GM21737 (cell line): ENCODE measurements around the gene TFF1.

Experiments used
- ATAC-seq: cut with Tn5 transposase; IDR thresholded peaks from one replicate; pipeline ENCODE4 v1.9.1; 2021; ENCODE audit warnings: mild to moderate bottlenecking, moderate library complexity; ENCODE audit not compliant: unreplicated experiment

The TFF1 gene

DNA sequence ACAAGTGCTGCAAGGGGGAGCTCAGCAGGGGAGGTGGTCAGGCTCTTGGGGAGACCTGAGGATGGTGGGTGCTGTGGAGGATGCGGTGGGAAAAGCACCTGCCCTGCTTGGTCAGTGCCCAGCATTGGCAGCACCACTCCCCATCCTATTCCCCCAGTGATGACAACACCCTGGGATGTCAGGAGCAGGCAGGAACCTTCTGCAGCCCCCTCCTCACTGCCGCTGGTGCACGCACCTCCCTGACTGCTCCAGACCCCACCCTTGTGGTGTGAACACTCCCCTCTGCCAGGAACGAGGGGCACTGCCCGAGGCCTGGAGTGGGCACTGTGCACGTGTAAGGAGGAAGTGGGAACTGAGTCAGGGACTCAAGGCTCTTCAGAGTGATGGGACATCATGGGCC lies 17.0 kb upstream of the TFF1 start:
- ATAC-seq: no peak

DNA sequence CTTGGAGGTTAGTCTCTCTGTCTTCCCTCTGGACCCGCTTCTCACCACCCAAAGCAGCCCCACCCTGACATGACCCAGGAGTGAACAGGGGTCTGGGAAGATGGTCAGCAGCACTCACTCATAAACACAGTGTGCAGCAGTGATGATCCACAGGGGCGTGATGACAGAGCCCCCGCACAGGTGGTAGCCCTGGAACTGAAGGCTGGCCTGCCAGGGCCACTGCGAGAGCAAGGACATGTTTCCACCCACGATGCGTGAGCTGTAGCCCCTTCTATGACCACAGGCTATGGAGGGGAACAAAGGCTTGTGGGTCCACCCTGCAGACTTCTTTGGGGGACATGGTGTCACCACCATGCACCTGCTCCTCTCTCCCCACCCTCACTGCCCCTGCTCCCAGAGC lies 16.6 kb upstream of the TFF1 start:
- ATAC-seq: no peak

DNA sequence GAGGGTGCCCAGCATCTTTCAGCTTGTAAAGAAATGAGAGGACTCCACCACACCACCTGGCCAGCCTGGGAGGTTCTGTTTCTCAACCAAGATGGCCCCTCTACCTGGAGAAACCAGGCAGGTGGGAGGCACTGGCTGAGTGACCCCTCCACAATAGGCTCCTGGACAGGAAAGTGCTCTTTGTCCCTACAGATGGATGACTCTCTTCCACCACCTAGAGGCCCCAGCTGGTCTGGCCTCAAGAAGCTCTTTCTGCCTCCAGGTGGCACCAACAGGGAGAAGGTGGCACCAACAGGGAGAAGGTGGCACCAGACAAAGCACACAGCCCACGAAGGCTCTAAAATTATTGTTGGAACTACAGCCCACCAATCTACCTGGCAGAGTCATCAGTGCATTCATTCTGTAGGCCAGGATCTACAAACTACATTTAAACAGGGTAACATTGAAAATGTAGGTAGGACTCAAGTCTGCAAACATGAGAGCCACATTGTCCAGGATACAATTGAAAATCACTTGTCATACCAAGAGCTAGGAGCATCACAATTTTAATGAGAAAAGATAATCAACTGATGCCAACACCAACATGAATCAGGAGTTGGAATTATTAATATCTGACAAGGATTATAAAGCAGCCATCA lies 15.1 kb upstream of the TFF1 start:
- ATAC-seq: no peak

DNA sequence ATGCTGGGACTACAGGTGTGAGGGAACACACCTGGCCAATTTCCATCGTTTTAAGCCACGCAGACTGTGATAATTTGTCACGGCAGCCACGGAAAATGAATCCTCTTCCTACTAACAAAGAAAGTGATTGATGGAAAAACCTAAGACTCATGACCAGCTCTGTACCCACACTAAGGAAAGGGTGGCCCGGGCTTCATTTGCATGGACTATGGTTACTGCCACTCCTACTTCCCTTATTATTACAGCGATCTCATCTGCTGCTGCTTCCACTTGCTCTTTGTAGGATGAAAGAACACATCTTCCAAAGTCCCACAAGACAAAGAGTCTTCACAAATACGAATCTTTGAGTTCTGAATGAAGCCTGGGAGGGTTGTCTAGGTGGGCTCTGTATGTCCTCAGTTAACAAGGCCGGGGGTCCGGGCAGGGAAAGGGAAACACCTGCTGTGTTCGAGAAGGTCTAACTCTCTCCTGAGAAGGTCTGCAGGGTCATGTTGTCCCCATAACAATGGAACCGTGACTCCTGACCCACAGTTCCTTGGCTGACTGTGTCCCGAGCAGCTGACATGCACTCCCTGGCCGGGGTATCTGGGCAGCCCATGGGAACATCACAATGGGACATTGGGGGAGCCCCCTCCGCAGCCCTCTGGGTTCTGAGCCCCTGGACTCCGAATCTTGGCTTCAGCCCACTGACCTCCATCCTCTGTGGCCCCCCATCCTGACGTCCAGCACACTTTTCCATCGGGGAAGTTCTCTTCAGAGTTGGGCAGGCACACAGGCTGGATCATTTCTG lies 13.3 kb upstream of the TFF1 start:
- no peak for ATAC-seq

DNA sequence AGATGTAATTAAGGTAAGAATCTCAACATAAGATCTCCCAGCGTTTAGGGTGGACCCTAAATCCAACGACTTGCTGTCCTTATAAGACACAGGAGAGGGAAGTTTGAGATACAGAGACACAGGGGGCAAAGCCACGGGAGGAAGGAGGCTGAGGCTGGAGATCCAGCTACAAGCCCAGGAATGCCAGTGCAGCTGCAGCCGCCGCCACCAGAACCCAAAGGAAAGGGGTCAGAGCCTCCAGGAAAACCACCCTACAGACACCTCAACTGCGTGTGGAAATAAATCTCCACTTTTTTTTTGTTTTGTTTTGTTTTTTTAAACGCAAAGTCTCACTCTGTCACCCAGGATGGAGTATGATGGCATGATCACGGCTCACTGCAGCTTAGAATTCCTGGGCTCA lies 12.1 kb upstream of the TFF1 start:
- no peak for ATAC-seq

DNA sequence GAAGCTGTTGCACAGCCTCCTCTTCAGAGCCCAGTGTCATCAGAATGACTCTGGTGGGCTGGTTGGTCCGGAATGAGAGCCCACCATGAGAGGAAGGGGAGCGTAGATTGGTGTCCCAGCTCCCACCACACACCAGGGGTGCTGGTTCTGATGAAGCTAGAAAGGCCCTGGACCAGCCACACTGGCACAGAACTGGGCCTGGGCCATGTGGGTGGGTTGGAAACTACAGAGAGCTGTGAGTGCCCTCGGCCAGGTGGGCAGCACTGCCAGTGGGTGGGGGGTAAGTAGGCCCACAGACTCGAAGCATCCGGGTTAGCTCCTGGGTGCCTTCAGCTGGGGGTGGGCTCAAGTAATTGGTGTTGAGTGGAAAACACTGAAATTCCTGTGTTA lies 11.6 kb upstream of the TFF1 start:
- ATAC-seq: no peak

DNA sequence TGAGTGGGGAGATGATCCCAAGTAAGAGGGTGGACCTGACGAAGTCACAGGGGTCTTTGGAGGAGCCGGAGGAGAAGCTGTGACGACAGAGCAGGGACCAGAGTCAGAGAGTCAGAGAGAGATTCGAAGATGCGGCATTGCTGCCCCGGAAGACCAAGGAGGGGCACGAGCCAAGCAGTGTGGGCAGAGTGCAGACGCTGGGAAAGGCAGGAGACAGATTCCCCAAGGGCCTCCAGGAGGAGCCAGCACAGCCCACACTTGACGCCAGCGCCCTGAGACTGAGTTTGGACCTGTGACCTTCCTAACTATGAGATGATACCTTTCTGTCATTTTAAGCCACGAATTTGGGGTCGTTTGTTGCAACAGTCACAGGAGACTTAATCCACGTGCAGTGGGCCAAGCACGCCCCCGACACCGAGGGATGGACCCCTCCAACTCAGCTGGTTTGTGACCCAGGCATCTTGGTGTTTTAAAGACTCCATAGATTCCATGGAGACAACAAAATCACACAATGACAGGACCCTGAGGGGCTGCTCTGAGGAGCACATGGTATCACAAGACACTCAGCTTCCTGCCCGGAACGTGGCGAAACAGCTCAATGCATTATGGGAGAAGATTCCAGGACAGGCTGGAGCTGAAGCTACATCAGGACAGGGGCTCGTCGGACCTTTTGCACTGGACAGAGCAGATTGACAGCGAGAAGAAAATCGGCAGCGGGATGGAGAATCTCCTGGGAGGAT lies 11.0 kb upstream of the TFF1 start:
- no peak for ATAC-seq

DNA sequence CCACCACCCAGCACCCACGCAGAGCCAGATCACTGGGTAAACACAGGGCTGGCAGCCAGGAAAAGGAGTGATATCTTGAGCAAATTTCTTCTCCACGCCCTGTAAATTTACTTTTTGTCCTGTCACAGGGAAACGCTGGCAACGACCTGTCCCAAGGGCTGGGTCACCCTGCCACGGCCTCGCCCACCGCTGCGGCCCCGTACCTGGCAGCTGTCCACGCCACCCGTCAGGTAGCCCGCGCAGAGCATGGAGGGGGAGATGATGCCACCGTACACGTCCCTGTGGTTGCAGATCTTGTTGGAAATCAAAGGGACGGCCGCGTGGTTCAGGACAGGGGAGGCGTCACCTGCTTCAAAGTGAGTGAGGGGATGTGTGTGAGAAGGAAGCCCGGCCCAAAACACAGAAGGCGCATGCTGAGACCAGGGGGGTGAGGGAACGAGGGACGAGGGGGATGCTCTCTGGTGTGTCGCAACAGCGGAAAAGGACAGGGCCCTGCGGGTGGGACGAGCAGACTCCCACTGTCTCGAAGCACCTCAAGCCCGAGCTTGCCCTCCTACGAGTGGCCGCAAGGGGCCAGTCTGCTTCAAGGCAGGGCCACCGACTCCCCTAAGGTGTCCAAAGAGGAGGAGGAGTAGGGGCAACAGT lies 10.1 kb upstream of the TFF1 start:
- ATAC-seq: no peak

DNA sequence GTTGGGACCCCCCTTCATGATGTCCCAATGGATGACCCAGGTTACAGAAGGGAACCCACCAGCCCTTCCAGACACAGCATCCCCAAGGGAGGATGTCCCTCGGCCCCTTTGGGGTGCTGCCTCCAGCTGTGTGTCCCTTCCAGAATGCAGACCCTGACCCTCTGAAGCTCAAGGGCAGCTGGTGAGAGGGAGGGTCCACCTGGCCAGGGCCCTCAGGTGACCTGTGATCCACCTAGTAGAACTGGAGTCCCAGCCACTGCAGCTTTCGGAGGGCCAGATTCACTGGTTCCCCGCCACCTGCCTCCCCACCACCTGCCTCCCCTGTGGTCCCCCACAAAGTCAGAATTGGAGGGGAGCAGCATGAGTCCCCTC lies 9.6 kb upstream of the TFF1 start:
- no peak for ATAC-seq

DNA sequence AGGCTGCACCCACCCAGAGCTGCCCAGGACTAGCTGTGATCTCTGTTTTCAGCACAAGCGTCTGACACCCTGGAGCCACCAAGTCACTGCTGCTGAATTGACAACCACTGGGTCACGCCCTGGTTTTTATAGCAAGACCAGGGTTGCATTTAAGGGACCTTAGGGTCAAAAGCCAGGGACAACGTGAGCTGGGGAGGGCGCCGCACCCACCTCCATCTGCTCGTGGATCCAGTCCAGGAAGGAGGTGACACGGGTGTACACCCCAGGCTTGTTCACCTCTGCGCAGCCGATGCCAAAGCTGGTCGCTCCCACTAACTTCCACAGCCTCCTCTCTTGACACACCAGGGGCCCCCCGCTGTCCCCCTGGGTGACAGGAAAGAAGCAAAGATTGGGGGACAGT lies 9.2 kb upstream of the TFF1 start:
- ATAC-seq: no peak

DNA sequence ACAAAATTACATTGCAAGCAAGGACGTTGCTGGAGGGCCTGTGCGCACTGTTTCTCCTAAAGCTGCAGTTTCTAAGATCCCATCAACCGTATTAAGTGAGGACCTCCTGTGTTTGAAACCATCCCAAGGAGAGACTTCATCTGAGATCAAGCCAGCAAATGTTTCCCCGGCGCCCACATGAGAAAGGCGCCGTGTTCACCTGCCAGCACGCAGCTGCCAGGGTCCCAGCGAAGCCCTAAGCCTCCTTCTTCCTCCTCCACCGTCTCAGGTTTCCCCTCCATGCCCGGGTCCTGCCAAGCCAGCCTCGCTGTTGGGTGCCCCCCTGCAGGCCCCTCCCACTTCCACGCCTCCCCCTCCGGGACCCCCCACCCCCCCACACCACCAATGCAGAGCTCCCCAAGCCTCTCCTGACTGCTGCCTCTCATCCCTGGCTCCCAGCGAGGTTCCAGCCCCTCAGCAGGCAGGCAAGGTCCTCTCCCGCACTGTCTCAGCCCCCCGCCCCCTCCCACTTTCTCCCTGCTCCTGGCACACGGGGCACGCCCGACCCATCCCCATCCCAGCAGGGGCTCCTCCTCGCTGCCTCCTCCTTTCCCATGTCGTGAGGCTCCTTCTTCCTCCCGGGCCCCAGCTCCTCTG lies 8.6 kb upstream of the TFF1 start:
- ATAC-seq: no peak

DNA sequence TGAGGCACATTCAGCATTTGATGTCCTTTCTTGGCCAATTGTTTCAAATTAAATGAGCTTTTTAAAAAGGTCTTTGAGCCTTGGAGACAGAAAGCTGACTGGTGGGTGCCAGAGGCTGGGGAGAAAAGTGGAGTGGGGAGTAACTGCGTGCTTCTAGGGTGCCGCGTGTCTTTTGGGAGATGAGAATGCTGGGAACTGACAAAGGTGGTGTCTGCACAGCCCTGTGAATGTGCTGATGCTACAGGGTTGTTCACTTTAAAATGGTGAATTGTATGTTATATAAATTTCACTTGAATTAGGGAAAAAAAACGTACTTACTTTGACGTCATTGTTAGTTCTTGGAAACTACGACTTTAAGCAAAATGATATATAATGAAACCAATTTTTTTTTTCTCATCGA lies 8.1 kb upstream of the TFF1 start:
- no peak for ATAC-seq

DNA sequence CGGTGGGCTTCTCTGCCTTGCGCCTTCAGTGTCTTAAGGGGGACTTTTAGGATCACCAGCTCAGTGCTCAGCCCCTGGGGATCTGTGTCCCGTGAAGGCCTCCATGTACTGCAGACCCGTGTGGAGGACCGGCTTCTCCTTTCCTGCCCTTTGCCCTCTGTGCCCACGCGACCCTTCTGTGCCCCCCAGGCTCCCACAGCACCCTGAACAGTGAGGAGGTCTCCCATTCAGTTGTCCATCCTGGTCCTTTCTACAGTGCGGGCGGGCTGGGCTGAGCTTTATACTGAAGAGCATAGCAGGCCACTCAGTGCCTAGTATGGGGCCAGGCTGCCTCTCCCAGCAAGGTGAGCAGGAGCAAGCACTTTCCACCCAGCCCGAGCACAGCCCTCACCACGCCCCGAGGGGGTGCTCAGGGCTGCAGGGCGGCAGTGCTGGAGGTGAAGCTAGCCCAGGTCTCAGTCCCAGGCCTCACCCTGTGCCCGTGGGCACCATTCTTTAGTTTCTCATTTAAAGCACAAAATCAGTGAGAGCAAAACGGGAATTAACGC lies 7.6 kb upstream of the TFF1 start:
- ATAC-seq: no peak

DNA sequence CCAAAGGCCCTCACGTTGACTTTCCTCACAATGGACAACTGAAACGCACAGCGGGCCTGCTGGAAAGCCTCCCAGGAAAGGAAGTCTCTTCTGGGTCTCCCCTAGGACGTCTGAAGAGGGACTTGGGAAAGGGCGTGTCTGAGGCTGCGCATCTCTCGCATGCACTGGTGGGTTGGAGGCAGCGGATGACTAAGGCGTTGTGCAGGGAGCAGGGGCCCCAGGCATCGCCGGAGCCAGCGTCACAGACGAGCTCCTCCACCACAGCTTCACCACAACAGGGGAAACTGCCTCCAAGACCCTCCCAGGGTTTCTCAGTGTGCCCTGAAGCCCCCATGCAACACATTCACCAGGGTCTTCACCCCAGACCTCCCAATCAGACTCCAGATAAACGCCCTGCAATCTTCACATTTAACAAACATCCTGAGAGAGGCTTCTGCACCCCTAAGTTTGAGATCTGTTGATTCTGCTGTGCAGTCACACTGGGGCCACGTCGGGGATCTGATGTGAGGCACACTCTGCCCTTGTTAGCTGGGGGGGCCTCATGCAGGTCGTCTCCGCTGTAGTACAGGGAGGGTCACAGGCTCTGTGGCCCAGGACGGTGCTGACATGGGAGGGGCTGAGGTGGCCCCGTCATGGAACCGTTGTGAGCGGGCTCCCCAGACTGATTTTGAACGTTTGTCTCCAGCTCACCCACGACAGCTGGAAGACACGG lies 7.0 kb upstream of the TFF1 start:
- no peak for ATAC-seq

DNA sequence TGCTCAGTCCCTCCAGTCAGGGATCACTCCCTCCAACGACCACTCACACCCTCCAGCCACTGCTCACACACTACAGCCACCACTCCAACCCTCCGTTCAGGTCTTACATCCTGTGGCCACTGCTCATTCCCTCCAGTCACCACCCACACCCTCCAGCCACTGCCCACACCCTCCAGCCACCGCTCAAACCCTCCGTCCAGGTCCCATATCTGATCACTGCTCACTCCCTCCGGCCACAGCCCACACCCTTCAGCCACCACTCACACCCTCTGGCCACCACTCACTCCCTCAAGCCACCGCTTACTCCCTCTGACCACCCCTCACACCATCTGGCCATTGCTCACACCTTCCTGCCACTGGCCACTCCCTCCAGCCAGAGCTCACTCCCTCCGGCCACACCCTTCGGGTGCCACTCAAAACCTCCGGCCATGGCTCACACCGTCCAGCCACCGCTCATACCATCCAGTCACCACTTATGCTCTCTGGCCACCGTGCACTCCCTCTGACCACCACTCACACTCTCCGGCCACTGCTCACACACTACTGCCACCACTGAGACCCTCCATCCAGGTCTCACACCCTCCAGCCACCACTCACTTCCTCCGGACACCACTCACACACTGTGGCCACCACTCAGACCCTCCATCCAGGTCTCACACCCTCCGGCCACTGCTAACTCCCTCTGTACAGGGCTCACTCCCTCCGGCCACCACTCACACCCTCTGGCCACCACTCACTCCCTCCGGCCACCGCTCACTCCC lies 4.7 kb upstream of the TFF1 start:
- no peak for ATAC-seq

DNA sequence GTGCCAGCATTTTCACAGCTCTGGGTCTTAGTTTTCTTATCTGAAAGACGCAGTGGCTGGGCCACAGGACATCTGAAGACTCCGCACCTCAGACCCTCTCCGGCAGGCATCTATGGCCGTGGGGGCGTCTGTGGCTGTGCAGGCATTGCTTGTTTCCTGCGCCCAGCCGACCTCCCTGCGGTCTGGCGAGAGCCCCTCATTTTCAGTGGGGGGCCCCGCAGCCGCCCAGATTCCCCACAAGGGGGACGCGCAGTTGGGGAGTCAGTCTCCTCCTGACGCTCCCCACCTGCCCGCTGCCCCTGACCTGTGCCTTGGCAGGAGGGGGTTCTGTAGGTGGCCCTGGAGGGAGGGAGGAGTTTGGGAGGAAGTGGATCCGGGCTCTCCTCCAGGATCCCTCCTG lies 3.5 kb upstream of the TFF1 start:
- no peak for ATAC-seq

DNA sequence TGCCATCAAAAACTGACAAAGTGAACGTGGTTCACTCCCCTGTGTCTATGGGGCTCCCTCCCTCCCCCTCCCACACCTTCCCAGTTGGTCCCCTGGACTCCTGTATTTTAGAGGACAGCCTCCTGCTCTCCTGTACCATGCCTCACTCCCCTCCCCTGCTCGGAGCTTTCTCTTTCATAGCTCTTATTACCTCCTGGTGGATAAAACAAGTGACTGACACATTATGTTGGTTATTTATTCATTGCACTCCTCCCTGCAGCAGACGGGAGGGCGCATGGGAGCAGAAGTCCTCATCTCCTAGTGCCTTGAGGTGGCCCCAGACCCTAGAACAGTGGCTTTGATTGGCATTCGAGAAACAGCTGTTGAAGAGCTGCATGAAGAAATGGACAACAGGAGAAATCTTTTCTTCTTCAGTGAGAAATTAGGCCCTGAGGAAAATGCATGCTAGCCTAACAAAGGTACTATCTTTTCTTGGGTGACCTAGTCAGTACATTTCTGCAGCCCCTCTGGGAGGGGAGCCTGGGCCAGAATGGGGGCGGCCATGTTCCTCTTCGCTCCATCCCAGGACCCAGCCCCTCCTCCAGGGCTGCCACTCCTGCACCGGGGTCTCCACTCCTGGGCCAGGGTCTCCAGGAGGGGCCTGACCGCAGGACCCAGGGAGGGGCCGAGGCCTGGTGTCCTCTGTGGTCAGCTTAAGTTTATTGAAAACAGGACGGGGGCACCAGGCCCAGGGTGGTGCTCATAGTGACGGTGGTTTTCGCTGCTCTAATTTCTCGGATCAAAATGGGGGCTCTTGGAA lies 1.2 kb upstream of the TFF1 start:
- ATAC-seq: no peak

DNA sequence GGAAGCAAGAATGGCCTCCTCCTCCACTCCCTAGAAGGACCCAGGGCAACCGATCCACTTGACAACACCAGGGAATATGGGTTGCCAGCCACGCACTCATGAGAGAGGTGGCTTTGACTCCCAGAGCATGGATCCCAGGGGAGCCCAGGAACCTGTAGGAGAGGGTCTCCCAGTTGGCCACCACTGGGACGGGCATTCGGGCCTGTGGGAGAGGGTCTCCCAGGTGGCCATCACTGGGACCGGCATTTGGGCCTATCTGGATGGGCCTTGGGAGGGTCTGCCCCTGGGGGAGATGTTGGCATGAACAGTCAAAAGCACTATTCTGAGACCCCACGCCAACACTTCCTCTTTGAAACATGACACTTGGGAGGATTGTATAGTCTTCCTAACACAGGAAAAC lies 565 bp downstream of the TFF1 start:
- no peak for ATAC-seq
